NCI-H446 treated with DMSO at 0.1 percent for 48 hours (cell line): ENCODE measurements around the gene ATXN1.
A peak's percentile ranks its signal among the peaks of the same experiment; 100 is the strongest.
"Not testable (repeated sequence)": the region's sequence is repeated elsewhere in the genome, so short reads cannot be mapped to it uniquely, and the experiment has no call there.

Experiments
- DNase-seq: peaks from one replicate; lab custom pipeline; 2025; lab: John Stamatoyannopoulos, UW

Gene ATXN1

GRCh38 chr6:16720861-16721260, 40.4 kb downstream of the ATXN1 start:
- no peak for DNase-seq

DNA sequence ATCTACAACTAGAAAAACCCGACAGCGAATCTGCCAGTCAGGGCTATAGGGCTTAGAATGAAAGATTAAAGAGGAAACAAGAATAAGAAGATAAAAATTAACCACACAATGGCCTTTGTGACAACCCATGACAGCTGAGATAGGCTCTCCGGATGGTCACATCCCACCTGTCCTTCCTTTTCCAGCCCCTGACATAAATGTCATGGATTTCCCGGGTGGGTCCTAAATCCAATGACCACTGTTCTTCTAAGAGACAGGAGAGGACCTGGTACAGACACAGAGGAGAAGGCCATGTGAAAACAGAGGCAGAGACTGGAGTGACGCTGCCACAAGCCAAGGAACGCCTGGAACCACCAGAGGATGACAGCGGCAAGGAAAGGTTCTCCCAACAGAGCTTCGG, 41.8 kb downstream of the ATXN1 start:
- DNase-seq: no peak

- DNase-seq: no peak
These were observed 42.9 kb downstream of the ATXN1 start for GRCh38 chr6:16718356-16718755.

GRCh38 chr6:16717275-16717942, 43.9 kb downstream of the ATXN1 start:
- peak; percentile 78 for DNase-seq

DNA sequence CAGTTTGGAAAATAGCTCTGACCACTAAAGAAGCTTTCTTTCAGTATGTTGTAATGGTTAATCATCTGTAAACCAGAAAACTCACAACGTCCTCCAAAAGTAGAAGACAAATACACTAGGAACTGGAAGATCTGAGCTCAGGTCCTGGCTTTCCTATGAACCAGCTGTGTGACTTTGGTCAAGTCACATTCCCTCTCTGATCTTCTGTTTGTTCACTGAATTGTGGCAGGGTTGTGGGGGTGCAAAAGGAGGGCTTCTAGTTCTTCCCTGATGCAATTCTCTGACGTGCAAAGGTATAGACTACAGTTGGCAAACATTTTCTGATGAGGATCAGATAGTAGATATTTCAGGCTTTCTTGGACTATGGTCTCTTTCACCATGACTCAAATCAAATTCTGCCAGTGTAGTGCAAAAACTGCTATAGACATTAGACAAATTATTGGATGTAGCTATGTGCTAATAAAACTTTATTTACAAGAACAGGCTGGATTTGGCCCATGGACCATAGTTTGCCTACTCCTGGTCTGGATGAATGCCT, 44.9 kb downstream of the ATXN1 start:
- no peak for DNase-seq

- no peak for DNase-seq
These were observed 47.7 kb downstream of the ATXN1 start for GRCh38 chr6:16713597-16713996.

DNA sequence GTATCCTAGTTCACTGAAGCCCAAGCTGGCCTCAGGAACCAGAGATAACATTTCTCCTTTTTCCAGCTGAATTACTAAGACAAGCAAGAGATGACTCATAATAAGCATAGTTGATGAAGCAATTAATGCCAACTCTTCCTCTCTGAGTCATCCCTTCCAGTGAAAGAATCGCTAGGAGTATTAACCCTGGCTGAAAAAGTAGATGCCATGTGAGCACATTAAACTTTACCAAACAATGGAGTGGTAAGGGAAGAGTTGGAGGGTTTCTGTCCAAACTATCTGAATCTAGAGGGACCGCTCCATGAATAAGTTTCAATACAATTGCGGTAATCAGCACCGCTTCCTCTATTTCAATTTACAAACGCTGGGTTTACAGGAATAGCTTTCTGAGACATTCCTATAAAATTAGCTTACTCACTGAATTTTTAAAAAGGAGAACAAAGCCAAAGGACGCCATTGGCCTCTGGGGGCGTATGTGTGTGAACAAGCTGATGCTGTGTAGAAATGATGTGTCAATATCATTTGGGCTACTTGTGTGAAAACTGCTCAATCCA, 48.3 kb downstream of the ATXN1 start:
- DNase-seq: peak; percentile 90

DNA sequence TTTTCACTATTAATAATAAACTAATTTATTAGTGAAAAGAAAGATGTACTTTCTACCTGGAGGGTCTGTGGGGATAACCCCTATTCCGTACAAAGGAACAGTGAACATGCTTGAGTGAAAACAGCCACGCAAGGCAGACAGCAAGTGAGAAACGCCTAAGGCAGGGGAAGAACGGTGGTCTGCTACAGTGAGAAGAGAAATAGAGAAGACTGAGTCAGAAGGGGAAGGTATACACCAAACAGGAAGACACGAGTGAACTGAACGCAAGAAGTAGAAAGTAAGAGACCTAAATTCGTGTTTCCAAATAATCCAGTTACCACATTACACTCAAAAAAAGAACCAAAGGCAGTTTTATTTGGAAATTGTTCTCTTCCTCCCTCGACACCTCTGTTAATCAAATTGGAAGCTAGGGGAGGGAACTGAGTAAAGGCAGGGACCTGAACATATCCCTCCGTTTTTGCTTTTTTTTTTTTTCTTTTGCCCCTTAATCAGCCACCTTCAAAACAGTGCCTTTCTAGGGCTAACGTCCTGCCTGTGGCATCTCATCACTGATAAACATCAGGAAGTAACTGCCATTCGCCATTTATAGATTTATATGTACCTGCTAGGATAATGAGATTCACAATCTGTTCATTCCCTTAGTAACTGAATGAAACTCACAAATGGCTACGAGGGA, 48.9 kb downstream of the ATXN1 start:
- peak; percentile 39 for DNase-seq

GRCh38 chr6:16711546-16712254, 49.6 kb downstream of the ATXN1 start:
- DNase-seq: no peak

- DNase-seq: no peak
These were observed 54.1 kb downstream of the ATXN1 start for GRCh38 chr6:16706911-16707783.

GRCh38 chr6:16706491-16706890, 54.8 kb downstream of the ATXN1 start:
- DNase-seq: not testable (repeated sequence)

- no peak for DNase-seq
These were observed 55.2 kb downstream of the ATXN1 start for GRCh38 chr6:16706029-16706428.

DNA sequence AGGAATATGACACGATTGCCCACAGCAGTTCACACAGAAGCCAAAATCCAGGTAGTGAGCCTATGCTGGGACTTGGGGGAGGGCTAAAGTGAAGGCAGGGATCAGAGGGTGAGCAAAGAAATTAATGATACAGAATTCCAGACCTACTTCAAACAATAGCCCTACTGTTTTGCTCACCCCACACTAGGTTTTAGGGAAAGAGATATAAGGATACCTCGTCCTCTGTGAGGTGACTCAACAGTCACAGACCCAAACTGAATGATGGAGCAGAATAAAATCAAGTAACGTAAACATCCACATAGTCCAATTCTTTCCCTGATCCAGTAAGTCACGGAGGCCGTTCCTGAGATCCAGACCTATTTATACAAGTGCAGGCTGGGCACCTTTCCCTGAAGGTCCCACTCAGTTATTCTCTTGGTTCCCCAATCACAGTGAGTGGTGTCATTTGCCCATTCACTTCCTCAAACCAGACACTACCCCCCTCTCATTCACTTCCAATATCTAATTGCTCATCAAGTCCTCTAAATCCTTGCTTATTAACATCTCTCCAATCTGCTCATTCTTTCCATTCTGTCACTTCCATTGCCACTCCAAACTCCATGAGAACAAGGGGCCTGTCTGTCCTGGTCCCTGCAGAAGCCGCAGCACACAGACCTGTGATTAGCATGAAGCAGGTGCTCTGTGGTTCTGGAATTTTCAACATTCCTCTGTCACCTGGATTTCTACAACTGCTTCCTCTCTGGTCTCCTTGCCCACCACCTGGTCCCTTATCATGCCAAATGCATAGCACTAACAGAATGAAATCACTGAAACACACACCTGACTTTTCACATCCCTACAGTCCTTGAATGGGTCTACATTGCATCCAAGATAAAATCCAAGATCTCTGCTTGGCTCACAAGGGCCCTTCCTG, 55.9 kb downstream of the ATXN1 start:
- no peak for DNase-seq

- no peak for DNase-seq
These were observed 56.7 kb downstream of the ATXN1 start for GRCh38 chr6:16704401-16705045.

GRCh38 chr6:16702627-16703378, 58.5 kb downstream of the ATXN1 start:
- not testable (repeated sequence) for DNase-seq

DNA sequence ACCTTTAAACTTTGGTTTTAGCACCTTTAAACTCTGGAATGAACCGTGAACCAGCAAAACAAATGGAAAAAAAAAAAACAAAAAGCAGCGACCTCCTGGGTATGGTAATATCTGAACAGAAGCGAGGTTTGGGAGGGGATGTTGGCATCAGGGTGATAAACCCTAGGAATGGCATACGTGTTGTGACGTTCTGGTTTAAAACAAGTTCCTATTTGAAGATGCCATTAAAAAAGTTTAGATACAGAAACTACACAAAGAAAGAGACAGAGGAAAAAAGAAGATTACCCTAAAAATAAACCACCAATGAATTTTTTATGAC, 60.4 kb downstream of the ATXN1 start:
- DNase-seq: no peak

- no peak for DNase-seq
These were observed 60.9 kb downstream of the ATXN1 start for GRCh38 chr6:16700202-16700915.

GRCh38 chr6:16698997-16699868, 62.0 kb downstream of the ATXN1 start:
- DNase-seq: peak; percentile 18
